ENCODE results near the gene HPS6.

HPS6 gene

GRCh38 chr10:102067091-102067916 lies 2.2 kb downstream of the HPS6 start:
- DNase-seq = no peak

- DNase-seq = no peak
Measured at GRCh38 chr10:102068216-102068615, 3.1 kb downstream of the HPS6 start.

- no peak for DNase-seq
Measured at GRCh38 chr10:102069071-102069470, 3.9 kb downstream of the HPS6 start.

GRCh38 chr10:102072673-102073527 lies 7.8 kb downstream of the HPS6 start:
- DNase-seq = peak; percentile 59

GRCh38 chr10:102083541-102083940 lies 18.4 kb downstream of the HPS6 start:
- no peak for DNase-seq

GRCh38 chr10:102085336-102085735 lies 20.2 kb downstream of the HPS6 start:
- no peak for DNase-seq

GRCh38 chr10:102086196-102086595 lies 21.0 kb downstream of the HPS6 start:
- no peak for DNase-seq

- DNase-seq = no peak
Measured at GRCh38 chr10:102090772-102091171, 25.6 kb downstream of the HPS6 start.

- DNase-seq = no peak
Measured at GRCh38 chr10:102096449-102096848, 31.3 kb downstream of the HPS6 start.

GRCh38 chr10:102101152-102101551 lies 36.0 kb downstream of the HPS6 start:
- no peak for DNase-seq

GRCh38 chr10:102102421-102102820 lies 37.3 kb downstream of the HPS6 start:
- DNase-seq = no peak

- DNase-seq = no peak
Measured at GRCh38 chr10:102106998-102107397, 41.8 kb downstream of the HPS6 start.

GRCh38 chr10:102109166-102110116 lies 44.3 kb downstream of the HPS6 start:
- no peak for DNase-seq

GRCh38 chr10:102111276-102111675 lies 46.1 kb downstream of the HPS6 start:
- no peak for DNase-seq

GRCh38 chr10:102112210-102112817 lies 47.2 kb downstream of the HPS6 start:
- DNase-seq = no peak

- DNase-seq = peak; percentile 10
Measured at GRCh38 chr10:102113261-102113955, 48.3 kb downstream of the HPS6 start.

GRCh38 chr10:102113956-102114857 lies 49.1 kb downstream of the HPS6 start:
- peak; percentile 69 for DNase-seq

GRCh38 chr10:102114861-102115618 lies 49.9 kb downstream of the HPS6 start:
- DNase-seq = peak; percentile 85

GRCh38 chr10:102115775-102116174 lies 50.6 kb downstream of the HPS6 start:
- DNase-seq = no peak

All from right kidney (tissue), 1 donor.